ENCODE results near the gene RASGRF2. TPM values are rescaled to one million over a fixed set of nuclear protein-coding genes. Genes with fewer than 3 reads are reported as not detected.

RASGRF2 gene
- total and polyA plus RNA-seq, 9 donors = 0.40 to 0.95 (median 0.61) TPM

DNA sequence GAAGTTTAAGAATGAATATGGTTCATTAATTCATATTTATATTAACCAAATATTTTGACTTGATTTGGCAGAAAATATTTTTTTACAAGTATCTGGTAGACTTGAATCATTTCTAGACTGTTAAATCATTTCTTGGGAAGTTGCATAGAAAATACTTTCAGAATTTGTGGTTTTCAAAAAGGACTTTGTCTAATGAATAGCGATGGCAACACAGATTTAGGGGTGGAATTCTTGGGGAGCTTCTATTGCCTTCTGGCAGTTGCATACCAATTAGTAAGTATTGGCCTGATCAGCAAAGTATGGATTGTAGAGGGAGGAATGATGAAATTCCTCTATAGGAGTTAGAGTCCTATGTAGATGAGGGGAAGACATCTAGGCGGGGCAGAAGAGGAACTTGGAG, 204.3 kb downstream of the RASGRF2 start:
- Histone ChIP-seq H3K4me3 (ENCODE audit: low read length) (no peak overlapping the region), H3K27ac (ENCODE audit: low read length) (no peak overlapping the region), H3K4me1 (ENCODE audit: control insufficient read depth, insufficient read depth, low read length) (no peaks in the 10 kb centered on the region), H3K36me3 (ENCODE audit: control insufficient read depth, insufficient read depth, low read length) (no peaks in the 10 kb centered on the region), H3K9me3 (replicated peaks; ENCODE audit: control insufficient read depth, low read depth, low read length) (no peaks in the 10 kb centered on the region), H3K27me3 (ENCODE audit: control insufficient read depth, insufficient read depth, low read length) (no peaks in the 10 kb centered on the region)
- DNase-seq = no peak
- WGBS (ENCODE audit: insufficient coverage) = 88% methylated on average over 2 of the region's 2 CpGs

DNA sequence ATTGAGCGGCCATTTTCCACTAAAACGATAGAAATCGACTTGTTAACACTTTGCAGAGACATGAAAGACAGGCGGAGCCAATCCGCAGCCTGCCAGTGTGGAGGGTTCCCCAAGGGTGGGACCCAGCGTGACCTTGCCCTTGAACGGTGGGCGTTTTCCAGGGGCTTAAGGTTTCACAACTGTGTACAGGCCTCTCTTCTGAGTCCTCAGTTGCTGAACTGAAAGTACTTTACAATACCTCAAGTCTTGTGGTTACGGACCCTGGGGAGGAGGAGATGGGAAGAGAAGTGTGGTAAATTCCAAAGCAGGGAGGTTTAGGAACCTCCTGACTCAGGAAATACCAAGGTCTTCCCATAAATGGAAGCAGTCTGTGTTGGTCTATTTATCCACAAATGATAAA, 204.8 kb downstream of the RASGRF2 start:
- Histone ChIP-seq H3K27me3 (ENCODE audit: control insufficient read depth, insufficient read depth, low read length) (no peaks in the 10 kb centered on the region), H3K27ac (ENCODE audit: low read length) (no peak overlapping the region), H3K4me3 (ENCODE audit: low read length) (no peak overlapping the region), H3K4me1 (ENCODE audit: control insufficient read depth, insufficient read depth, low read length) (no peaks in the 10 kb centered on the region), H3K9me3 (replicated peaks; ENCODE audit: control insufficient read depth, low read depth, low read length) (no peaks in the 10 kb centered on the region), H3K36me3 (ENCODE audit: control insufficient read depth, insufficient read depth, low read length) (no peaks in the 10 kb centered on the region)
- DNase-seq = no peak
- WGBS (ENCODE audit: insufficient coverage) = 80% methylated on average over 8 of the region's 9 CpGs

DNA sequence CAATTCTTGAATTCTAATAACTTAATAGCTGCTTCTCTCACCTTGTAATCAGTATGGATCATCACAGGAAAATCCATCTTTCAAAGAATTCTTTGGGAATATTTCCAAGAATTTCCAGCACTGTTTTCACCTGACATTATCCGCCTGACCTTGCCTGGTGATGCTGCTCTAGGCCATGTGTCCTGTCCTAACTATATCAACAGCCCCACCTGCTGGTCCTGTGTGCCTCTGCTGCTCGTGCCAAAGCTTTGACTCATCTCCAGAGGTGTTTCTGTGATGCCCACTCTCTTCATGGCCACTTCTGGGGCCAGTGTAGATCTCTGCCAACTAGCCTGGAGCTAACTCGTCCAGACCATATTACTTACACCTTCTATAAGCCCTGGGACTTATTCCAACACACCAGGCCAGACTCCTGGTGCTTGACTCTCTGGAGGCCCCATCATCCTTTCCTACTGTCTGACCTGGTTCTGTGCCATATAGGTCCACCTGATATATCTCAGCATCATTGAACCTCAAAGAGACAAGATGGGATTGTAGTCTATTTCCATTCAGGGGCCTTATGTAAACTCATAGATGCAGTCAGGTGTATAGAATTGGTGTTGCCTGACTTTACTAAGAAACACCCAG, 205.4 kb downstream of the RASGRF2 start:
- H3K4me1 ChIP-seq (ENCODE audit: control insufficient read depth, insufficient read depth, low read length) = no peaks in the 10 kb centered on the region
- no peaks in the 10 kb centered on the region for H3K9me3 ChIP-seq (replicated peaks; ENCODE audit: control insufficient read depth, low read depth, low read length)
- H3K27me3 ChIP-seq (ENCODE audit: control insufficient read depth, insufficient read depth, low read length) = no peaks in the 10 kb centered on the region
- no peak overlapping the region for H3K27ac ChIP-seq (ENCODE audit: low read length)
- 40% methylated on average over 3 of the region's 3 CpGs for WGBS (ENCODE audit: insufficient coverage)
- DNase-seq = peak; percentile 71
- no peaks in the 10 kb centered on the region for H3K36me3 ChIP-seq (ENCODE audit: control insufficient read depth, insufficient read depth, low read length)
- no peak overlapping the region for H3K4me3 ChIP-seq (ENCODE audit: low read length)

DNA sequence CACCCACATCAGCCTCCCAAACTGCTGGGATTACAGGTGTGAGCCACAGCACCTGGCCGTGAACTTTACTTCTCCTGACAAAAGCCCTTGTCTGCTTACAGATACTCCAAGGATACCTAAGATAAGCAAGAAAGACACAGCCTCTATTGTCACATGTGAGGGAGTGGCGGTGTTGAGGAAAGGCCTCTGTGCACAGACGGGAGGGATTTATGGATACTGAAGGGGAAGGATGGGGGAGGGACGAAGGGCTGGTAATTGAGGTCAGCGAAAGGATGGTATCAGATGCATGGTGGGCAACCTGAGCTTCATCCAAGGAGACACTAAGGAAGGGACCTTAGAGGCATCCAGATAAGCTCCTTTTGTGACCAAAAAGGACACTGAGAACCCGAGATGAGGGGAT, 206.3 kb downstream of the RASGRF2 start:
- H3K4me3 ChIP-seq (ENCODE audit: low read length) = no peak overlapping the region
- DNase-seq = no peak
- 98% methylated on average over 4 of the region's 6 CpGs for WGBS (ENCODE audit: insufficient coverage)
- H3K36me3 ChIP-seq (ENCODE audit: control insufficient read depth, insufficient read depth, low read length) = no peaks in the 10 kb centered on the region
- no peak overlapping the region for H3K27ac ChIP-seq (ENCODE audit: low read length)
- H3K27me3 ChIP-seq (ENCODE audit: control insufficient read depth, insufficient read depth, low read length) = no peaks in the 10 kb centered on the region
- no peaks in the 10 kb centered on the region for H3K9me3 ChIP-seq (replicated peaks; ENCODE audit: control insufficient read depth, low read depth, low read length)
- no peaks in the 10 kb centered on the region for H3K4me1 ChIP-seq (ENCODE audit: control insufficient read depth, insufficient read depth, low read length)

DNA sequence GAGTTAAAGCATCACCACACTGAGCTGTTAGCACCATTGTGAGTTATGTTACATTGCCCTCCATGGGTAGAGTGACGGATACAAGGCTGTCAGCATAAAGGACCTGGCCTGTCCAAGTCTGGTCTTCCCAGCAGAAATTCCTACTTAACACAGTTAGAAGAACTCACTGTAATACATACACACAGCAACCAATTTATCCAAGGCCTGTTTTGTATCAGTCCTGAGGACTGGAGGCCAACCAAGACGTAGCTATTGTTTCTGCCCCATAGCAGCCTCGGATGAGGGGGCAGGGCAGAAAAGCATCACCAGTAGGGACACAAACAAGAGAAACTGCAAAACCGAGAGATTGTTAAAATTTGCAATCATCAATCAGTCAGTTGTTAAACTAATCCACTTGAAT, 206.9 kb downstream of the RASGRF2 start:
- no peak for DNase-seq
- WGBS (ENCODE audit: insufficient coverage) = 69% methylated on average over 4 of the region's 4 CpGs
- Histone ChIP-seq H3K27ac (ENCODE audit: low read length) (no peak overlapping the region), H3K9me3 (replicated peaks; ENCODE audit: control insufficient read depth, low read depth, low read length) (no peaks in the 10 kb centered on the region), H3K27me3 (ENCODE audit: control insufficient read depth, insufficient read depth, low read length) (no peaks in the 10 kb centered on the region), H3K36me3 (ENCODE audit: control insufficient read depth, insufficient read depth, low read length) (no peaks in the 10 kb centered on the region), H3K4me1 (ENCODE audit: control insufficient read depth, insufficient read depth, low read length) (no peaks in the 10 kb centered on the region), H3K4me3 (ENCODE audit: low read length) (no peak overlapping the region)

DNA sequence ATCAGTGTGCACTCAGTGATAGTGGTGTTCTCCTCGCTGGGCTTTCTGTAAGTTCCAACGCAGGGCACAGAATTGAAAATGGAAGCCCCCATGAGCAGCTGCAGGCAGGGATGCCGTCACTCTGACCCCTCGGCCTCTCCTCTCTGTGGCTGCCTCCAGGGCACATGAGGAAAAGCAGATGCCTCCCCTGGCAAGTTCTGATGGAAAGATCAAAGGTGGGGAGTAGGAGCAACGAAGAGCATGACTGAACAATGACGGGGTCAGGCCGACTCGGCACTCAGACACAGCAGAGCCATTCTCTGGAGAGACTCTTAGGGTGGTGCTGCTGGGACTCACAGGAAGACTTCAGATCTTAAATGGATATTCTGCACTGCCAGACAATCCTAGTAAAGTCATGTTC, 207.4 kb downstream of the RASGRF2 start:
- H3K27me3 ChIP-seq (ENCODE audit: control insufficient read depth, insufficient read depth, low read length) = no peaks in the 10 kb centered on the region
- no peaks in the 10 kb centered on the region for H3K4me1 ChIP-seq (ENCODE audit: control insufficient read depth, insufficient read depth, low read length)
- H3K36me3 ChIP-seq (ENCODE audit: control insufficient read depth, insufficient read depth, low read length) = no peaks in the 10 kb centered on the region
- WGBS (ENCODE audit: insufficient coverage) = 44% methylated on average over 8 of the region's 8 CpGs
- H3K4me3 ChIP-seq (ENCODE audit: low read length) = no peak overlapping the region
- no peak for DNase-seq
- H3K27ac ChIP-seq (ENCODE audit: low read length) = no peak overlapping the region
- H3K9me3 ChIP-seq (replicated peaks; ENCODE audit: control insufficient read depth, low read depth, low read length) = no peaks in the 10 kb centered on the region

DNA sequence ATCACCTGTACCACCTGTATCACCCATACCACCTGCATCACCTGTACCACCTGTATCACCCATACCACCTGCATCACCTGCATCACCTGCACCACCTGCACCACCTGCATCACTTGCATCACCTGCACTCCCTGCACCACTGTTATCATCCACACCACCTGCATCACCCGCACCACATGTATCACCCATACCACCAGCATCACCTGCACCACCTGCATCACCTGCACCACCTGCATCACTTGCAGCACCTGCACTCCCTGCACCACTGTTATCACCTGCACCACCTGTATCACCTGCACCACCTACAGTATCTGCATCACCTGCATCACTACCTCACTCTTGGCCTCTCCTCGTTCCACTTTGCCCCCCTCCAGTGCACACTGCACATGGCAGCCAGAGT, 209.8 kb downstream of the RASGRF2 start:
- Histone ChIP-seq H3K27me3 (ENCODE audit: control insufficient read depth, insufficient read depth, low read length) (no peaks in the 10 kb centered on the region), H3K27ac (ENCODE audit: low read length) (no peak overlapping the region), H3K36me3 (ENCODE audit: control insufficient read depth, insufficient read depth, low read length) (no peaks in the 10 kb centered on the region), H3K4me3 (ENCODE audit: low read length) (no peak overlapping the region), H3K4me1 (ENCODE audit: control insufficient read depth, insufficient read depth, low read length) (no peaks in the 10 kb centered on the region), H3K9me3 (replicated peaks; ENCODE audit: control insufficient read depth, low read depth, low read length) (no peaks in the 10 kb centered on the region)
- 58% methylated on average over 2 of the region's 2 CpGs for WGBS (ENCODE audit: insufficient coverage)
- DNase-seq = no peak

DNA sequence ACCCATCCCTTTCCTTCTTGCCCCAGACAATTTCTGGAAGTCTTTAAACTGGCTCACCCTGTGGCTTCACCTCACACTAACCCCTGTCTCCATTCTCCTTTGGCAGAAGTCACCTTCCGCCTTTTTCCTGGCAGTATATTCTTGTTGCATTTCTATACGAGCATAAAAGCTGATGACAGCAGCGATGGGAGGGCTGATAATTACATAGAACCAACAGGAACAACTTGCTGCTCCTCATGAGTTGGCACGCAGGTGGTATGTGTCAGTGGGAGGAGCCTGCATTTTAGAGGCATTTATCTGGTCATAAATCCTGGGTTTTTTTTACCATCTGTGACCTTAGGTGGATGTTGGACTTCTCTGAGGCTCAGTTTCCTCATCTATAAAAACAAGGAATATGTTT, 211.6 kb downstream of the RASGRF2 start:
- Histone ChIP-seq H3K36me3 (ENCODE audit: control insufficient read depth, insufficient read depth, low read length) (no peaks in the 10 kb centered on the region), H3K27me3 (ENCODE audit: control insufficient read depth, insufficient read depth, low read length) (no peaks in the 10 kb centered on the region), H3K4me1 (ENCODE audit: control insufficient read depth, insufficient read depth, low read length) (no peaks in the 10 kb centered on the region), H3K9me3 (replicated peaks; ENCODE audit: control insufficient read depth, low read depth, low read length) (no peaks in the 10 kb centered on the region), H3K4me3 (ENCODE audit: low read length) (no peak overlapping the region), H3K27ac (ENCODE audit: low read length) (no peak overlapping the region)
- WGBS (ENCODE audit: insufficient coverage) = no CpG with 5 or more reads among the region's 4 CpGs
- no peak for DNase-seq

DNA sequence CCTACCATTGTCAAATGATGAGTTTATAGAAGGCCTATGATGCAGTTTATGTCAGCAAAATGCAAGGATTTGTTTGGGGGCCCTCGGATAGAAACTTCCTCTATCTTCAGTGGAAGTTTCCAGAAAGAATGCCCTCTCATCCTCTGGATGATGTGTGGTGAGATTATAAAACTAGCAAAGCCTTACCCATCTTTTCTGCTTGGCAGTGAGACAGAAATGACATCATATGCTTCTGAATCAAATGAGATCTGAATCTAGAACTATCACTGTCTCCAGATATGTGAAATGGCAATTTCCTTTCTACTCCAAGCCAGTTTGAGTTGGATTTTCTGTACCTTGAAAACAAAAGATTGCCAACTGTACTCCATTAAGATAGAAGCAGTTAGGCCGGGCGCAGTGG, 212.5 kb downstream of the RASGRF2 start:
- H3K4me3 ChIP-seq (ENCODE audit: low read length) = no peak overlapping the region
- H3K27ac ChIP-seq (ENCODE audit: low read length) = no peak overlapping the region
- 94% methylated on average over 2 of the region's 3 CpGs for WGBS (ENCODE audit: insufficient coverage)
- H3K4me1 ChIP-seq (ENCODE audit: control insufficient read depth, insufficient read depth, low read length) = no peaks in the 10 kb centered on the region
- DNase-seq = no peak
- H3K27me3 ChIP-seq (ENCODE audit: control insufficient read depth, insufficient read depth, low read length) = no peaks in the 10 kb centered on the region
- H3K36me3 ChIP-seq (ENCODE audit: control insufficient read depth, insufficient read depth, low read length) = no peaks in the 10 kb centered on the region
- no peaks in the 10 kb centered on the region for H3K9me3 ChIP-seq (replicated peaks; ENCODE audit: control insufficient read depth, low read depth, low read length)

DNA sequence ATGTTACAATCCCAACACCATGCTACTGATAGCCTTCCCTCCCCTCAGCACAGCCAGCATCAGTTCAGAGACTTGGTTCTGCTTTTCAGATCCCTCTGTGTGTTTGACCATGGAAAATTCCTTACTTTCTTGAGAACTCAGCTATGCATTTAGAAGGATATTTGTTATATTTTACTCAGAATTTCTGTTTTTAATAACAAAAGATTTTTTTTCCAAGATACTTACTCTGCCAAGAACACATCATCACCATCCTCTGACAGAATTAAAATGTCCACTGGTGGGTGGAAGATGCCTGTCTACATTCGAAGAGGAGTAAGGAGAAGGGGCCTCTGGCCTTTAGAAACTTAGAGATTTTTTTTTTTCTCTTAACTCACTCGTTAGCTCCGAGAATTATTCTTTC, 216.9 kb downstream of the RASGRF2 start:
- no peak overlapping the region for H3K27ac ChIP-seq (ENCODE audit: low read length)

DNA sequence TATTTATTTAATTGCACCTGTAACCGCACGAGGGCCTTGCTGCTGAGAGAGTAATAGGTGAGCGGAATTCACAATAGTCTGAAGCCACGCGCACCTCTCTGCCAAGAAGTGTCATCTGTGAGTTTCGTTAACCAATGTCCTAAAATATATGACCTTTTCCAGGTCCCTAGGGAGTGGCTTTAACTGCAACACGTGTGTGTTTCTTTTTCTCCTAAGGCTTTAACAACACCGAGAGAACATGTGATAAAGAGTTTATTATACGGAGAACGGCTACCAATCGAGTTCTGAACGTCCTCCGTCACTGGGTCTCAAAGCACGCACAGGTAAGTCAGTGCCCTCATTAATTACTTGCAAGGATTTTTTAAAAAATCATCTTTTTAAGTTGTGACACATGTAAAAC, 219.8 kb downstream of the RASGRF2 start:
- Histone ChIP-seq H3K27me3 (ENCODE audit: control insufficient read depth, insufficient read depth, low read length) (no peaks in the 10 kb centered on the region), H3K9me3 (replicated peaks; ENCODE audit: control insufficient read depth, low read depth, low read length) (no peaks in the 10 kb centered on the region), H3K27ac (ENCODE audit: low read length) (no peak overlapping the region), H3K4me3 (ENCODE audit: low read length) (no peak overlapping the region), H3K36me3 (ENCODE audit: control insufficient read depth, insufficient read depth, low read length) (no peaks in the 10 kb centered on the region), H3K4me1 (ENCODE audit: control insufficient read depth, insufficient read depth, low read length) (peaks cover 3% of the 10 kb centered on the region)
- no peak for DNase-seq
- 81% methylated on average over 5 of the region's 14 CpGs for WGBS (ENCODE audit: insufficient coverage)

More for the DNA sequence above, 216.9 kb downstream of the RASGRF2 start:
- H3K36me3 ChIP-seq (ENCODE audit: control insufficient read depth, insufficient read depth, low read length) = no peaks in the 10 kb centered on the region
- H3K27me3 ChIP-seq (ENCODE audit: control insufficient read depth, insufficient read depth, low read length) = no peaks in the 10 kb centered on the region
- DNase-seq = peak; percentile 61
- no CpG with 5 or more reads among the region's 3 CpGs for WGBS (ENCODE audit: insufficient coverage)
- H3K4me1 ChIP-seq (ENCODE audit: control insufficient read depth, insufficient read depth, low read length) = no peaks in the 10 kb centered on the region
- H3K4me3 ChIP-seq (ENCODE audit: low read length) = no peak overlapping the region
- H3K9me3 ChIP-seq (replicated peaks; ENCODE audit: control insufficient read depth, low read depth, low read length) = no peaks in the 10 kb centered on the region

Measured in muscle of leg (tissue), 11 donors.